ENCODE data around the gene PTPRO. TPM values are rescaled to one million over a fixed set of nuclear protein-coding genes. Genes with fewer than 3 reads are reported as not detected.

The PTPRO gene
- polyA plus RNA-seq, 1 donor (not counting 4 experiments of a cell fraction or from before 2014, with no cell fraction given): 0.17 TPM

- Histone ChIP-seq H3K9ac (ENCODE audit: control insufficient read depth, extremely low read depth, insufficient read depth, low read length) (no peak overlapping the region), H3K4me2 (ENCODE audit: control insufficient read depth, extremely low read depth, insufficient read depth, low read depth, low read length) (no peak overlapping the region), H4K20me1 (ENCODE audit: control insufficient read depth, extremely low read depth, insufficient read depth, low read length) (no peaks in the 10 kb centered on the region), H3K79me2 (ENCODE audit: control insufficient read depth, insufficient read depth, low read length) (no peaks in the 10 kb centered on the region), H3K27me3 (ENCODE audit: control insufficient read depth, extremely low read depth, insufficient read depth, low read length) (no peaks in the 10 kb centered on the region), H2AFZ (ENCODE audit: control insufficient read depth, low read length) (no peak overlapping the region), H3K9me3 (ENCODE audit: control insufficient read depth, low read depth, low read length) (no peaks in the 10 kb centered on the region), H3K27ac (ENCODE audit: control insufficient read depth, insufficient read depth, low read length) (no peak overlapping the region), H3K9me1 (ENCODE audit: control insufficient read depth, extremely low read depth, insufficient read depth, low read length) (no peaks in the 10 kb centered on the region), H3K4me3 (ENCODE audit: control insufficient read depth in 2 of 3, extremely low read depth in 1 of 3, insufficient read depth in 2 of 3, low read depth in 1 of 3, low read length in 3 of 3) (no peak overlapping the region), H3K4me1 (ENCODE audit: control insufficient read depth, extremely low read depth, insufficient read depth, low read length) (peaks cover 12% of the 10 kb centered on the region), H3K36me3 (ENCODE audit: control insufficient read depth in 2 of 2, extremely low read depth in 1 of 2, insufficient read depth in 2 of 2, low read length in 2 of 2) (no peaks in the 10 kb centered on the region)
- no peak for FAIRE-seq
- DNase-seq (ENCODE audit: low read depth, low spot score): no peak
- dilution Hi-C loops (cut with MboI; ENCODE audit: extremely low pct_ligation_motif_present, low sequenced_read_pairs): no loop called here
- no peak for TF ChIP-seq EZH2 (IDR thresholded peaks at IDR 0.05; ENCODE audit: low read length)
- TF ChIP-seq CTCF (optimal IDR thresholded peaks at IDR 0.05 in 1 of 3, IDR thresholded peaks at IDR 0.05 in 1 of 3, conservative IDR thresholded peaks at IDR 0.05 in 1 of 3; ENCODE audit: extremely low read depth in 1 of 3, insufficient read depth in 2 of 3, low read length in 3 of 3): no peak
Observed at GRCh38 chr12:15600223-15600935, 278.1 kb downstream of the PTPRO start.

- TF ChIP-seq CTCF (optimal IDR thresholded peaks at IDR 0.05 in 1 of 3, IDR thresholded peaks at IDR 0.05 in 1 of 3, conservative IDR thresholded peaks at IDR 0.05 in 1 of 3; ENCODE audit: extremely low read depth in 1 of 3, insufficient read depth in 2 of 3, low read length in 3 of 3): no peak
- no peak for TF ChIP-seq EZH2 (IDR thresholded peaks at IDR 0.05; ENCODE audit: low read length)
- DNase-seq (ENCODE audit: low read depth, low spot score) (peak; percentile 41), FAIRE-seq (peak; percentile 81)
- Histone ChIP-seq H3K27me3 (ENCODE audit: control insufficient read depth, extremely low read depth, insufficient read depth, low read length) (no peaks in the 10 kb centered on the region), H3K36me3 (ENCODE audit: control insufficient read depth in 2 of 2, extremely low read depth in 1 of 2, insufficient read depth in 2 of 2, low read length in 2 of 2) (no peaks in the 10 kb centered on the region), H3K27ac (ENCODE audit: control insufficient read depth, insufficient read depth, low read length) (no peak overlapping the region), H3K4me1 (ENCODE audit: control insufficient read depth, extremely low read depth, insufficient read depth, low read length) (peaks cover 12% of the 10 kb centered on the region), H3K4me2 (ENCODE audit: control insufficient read depth, extremely low read depth, insufficient read depth, low read depth, low read length) (no peak overlapping the region), H3K4me3 (ENCODE audit: control insufficient read depth in 2 of 3, extremely low read depth in 1 of 3, insufficient read depth in 2 of 3, low read depth in 1 of 3, low read length in 3 of 3) (no peak overlapping the region), H3K79me2 (ENCODE audit: control insufficient read depth, insufficient read depth, low read length) (no peaks in the 10 kb centered on the region), H3K9me1 (ENCODE audit: control insufficient read depth, extremely low read depth, insufficient read depth, low read length) (no peaks in the 10 kb centered on the region), H3K9ac (ENCODE audit: control insufficient read depth, extremely low read depth, insufficient read depth, low read length) (no peak overlapping the region), H4K20me1 (ENCODE audit: control insufficient read depth, extremely low read depth, insufficient read depth, low read length) (no peaks in the 10 kb centered on the region), H2AFZ (ENCODE audit: control insufficient read depth, low read length) (no peak overlapping the region), H3K9me3 (ENCODE audit: control insufficient read depth, low read depth, low read length) (no peaks in the 10 kb centered on the region)
- dilution Hi-C loops (cut with MboI; ENCODE audit: extremely low pct_ligation_motif_present, low sequenced_read_pairs): no loop called here
Observed at GRCh38 chr12:15601210-15601800, 279.0 kb downstream of the PTPRO start.

Measured in keratinocyte (primary cell).